Spleen (tissue), 11 donors: ENCODE measurements around the gene SF3A1. TPM values are rescaled to one million over a fixed set of nuclear protein-coding genes. Genes with fewer than 3 reads are reported as not detected.

ENCODE experiments used
- DNase-seq: peaks from one replicate; pipeline ENCODE4 v3.0.0-alpha.2; 2020
- H3K27ac ChIP-seq, 8 donors: fragments of 200-600 bp; sonication (generic) in 7 of 8; 1 replicate in 4 of 8; 2 replicates in 4 of 8; pipeline versions ENCODE4 v1.5.0 to v1.8.0; 2016 to 2021; ENCODE audit warnings: inconsistent platforms in 4 of 8, mild to moderate bottlenecking in 4 of 8, moderate library complexity in 1 of 8
- H3K27me3 ChIP-seq, 7 donors: fragments of 200-600 bp; sonication (generic) in 6 of 7; replicated peaks in 1 of 7; 1 replicate in 4 of 7; 2 replicates in 3 of 7; pipeline versions ENCODE4 v1.5.0 to v1.8.0; 2016 to 2021; ENCODE audit warnings: inconsistent platforms in 3 of 7, mild to moderate bottlenecking in 1 of 7
- H3K36me3 ChIP-seq, 6 donors: fragments of 200-600 bp; sonication (generic) in 5 of 6; 1 replicate in 4 of 6; 2 replicates in 2 of 6; pipeline versions ENCODE4 v1.5.0 to v1.8.0; 2016 to 2021; ENCODE audit warnings: inconsistent platforms in 2 of 6
- H3K4me1 ChIP-seq, 6 donors: fragments of 200-600 bp; sonication (generic) in 5 of 6; 1 replicate in 3 of 6; 2 replicates in 3 of 6; pipeline versions ENCODE4 v1.5.0 to v1.8.0; 2016 to 2021; ENCODE audit warnings: inconsistent platforms in 3 of 6
- H3K4me3 ChIP-seq, 8 donors: fragments of 200-600 bp; sonication (generic) in 7 of 8; 1 replicate in 4 of 8; 2 replicates in 4 of 8; pipeline versions ENCODE4 v1.5.0 to v1.8.0; 2016 to 2021; ENCODE audit warnings: inconsistent platforms in 4 of 8, mild to moderate bottlenecking in 4 of 8, moderate library complexity in 2 of 8
- H3K9me3 ChIP-seq, 8 donors: fragments of 200-600 bp; sonication (generic) in 7 of 8; 1 replicate in 4 of 8; 2 replicates in 4 of 8; pipeline versions ENCODE4 v1.5.0 to v1.8.0; 2016 to 2021; ENCODE audit warnings: inconsistent platforms in 4 of 8
- CTCF ChIP-seq, 11 experiments: fragments of 200-600 bp in 7 of 11; fragments of 450-650 bp in 4 of 11; sonication (generic) in 4 of 11; IDR thresholded peaks in 8 of 11; conservative IDR thresholded peaks in 3 of 11; 1 replicate in 7 of 11; 2 replicates in 4 of 11; pipeline versions ENCODE4 v1.4.0 to v1.8.0; 2016 to 2021; ENCODE audit warnings: antibody characterized with exemption in 11 of 11, inconsistent platforms in 4 of 11, mild to moderate bottlenecking in 1 of 11
- POLR2A ChIP-seq, 3 donors: fragments of 450-650 bp; IDR thresholded peaks; one replicate each; pipeline ENCODE4 v1.5.1; 2017; ENCODE audit warnings: antibody characterized with exemption in 3 of 3, mild to moderate bottlenecking in 1 of 3
- POLR2AphosphoS5 ChIP-seq, 3 donors: sonication (generic); formaldehyde crosslinking; IDR thresholded peaks; one replicate each; pipeline ENCODE4 v1.5.1; 2017; ENCODE audit warnings: antibody characterized with exemption in 3 of 3
- WGBS, 5 donors: extraction: QIAGEN DNeasy Blood & Tissue Kit in 3 of 5; methylation state at CpG; one replicate each; pipeline versions ENCODE4 v1.1.5 to v1.1.7; 2013 to 2018; 5-methylcytosine and 5-hydroxymethylcytosine counted together
- intact Hi-C: fragments of 100-400 bp; cut with DNase I; formaldehyde crosslinking; loops from one replicate; pipeline ENCODE4 v1.15.0; 2023; ENCODE audit warnings: low total_unique reads
- polyA plus RNA-seq, 3 donors: library from polyadenylated mRNA; stranded (reverse); fragments of 200-250 nt; gene quantifications; one replicate each; pipeline ENCODE4 v1.2.1, GENCODE V29; 2013
- total RNA-seq, 7 donors: library from RNA; depleted of rRNA in 3 of 7; stranded (reverse); fragments of >200 nt in 3 of 7; fragmentation: NEBNext Ultra II Directional in 4 of 7; extraction: Animal tissue kit (Norgen Biotek cat#: 25700) in 4 of 7; gene quantifications; one replicate each; pipeline versions ENCODE4 v1.1.0 to v1.2.1, GENCODE V29; 2016 to 2021
- donor health status: healthy with polysubstance abuse.
- donor health status: DM: no; HTN: no; CAD: no; lungs with moderate emphysema.
- donor health status: DM: no; HTN: no; CAD: no.
- donor health status: Bipolar disorder and iron deficiency.
- donor health status: healthy.
- donor health status: DM: no; HTN: no; CAD: no.
- donor health status: DM: yes; HTN: yes; CAD: no.

The SF3A1 gene
- total and polyA plus RNA-seq, 10 donors: 14.9 to 223 (median 175) TPM

- DNase-seq: no peak
- Histone ChIP-seq H3K27me3 (no peaks in the 10 kb centered on the region), H3K4me3 (no peak overlapping the region), H3K36me3 (peaks cover 0 to 28% (median 0%) of the 10 kb centered on the region in 6 donors), H3K9me3 (no peaks in the 10 kb centered on the region), H3K4me1 (peaks cover 4 to 11% (median 10%) of the 10 kb centered on the region in 6 donors), H3K27ac (no peak overlapping the region)
- TF ChIP-seq POLR2A (IDR thresholded peaks at IDR 0.05) (no peak), POLR2AphosphoS5 (IDR thresholded peaks at IDR 0.05) (no peak), CTCF (IDR thresholded peaks at IDR 0.05 in 8 of 11, conservative IDR thresholded peaks at IDR 0.05 in 3 of 11) (no peak)
- WGBS, 5 donors: 81 to 87% (median 84%) methylated on average over 10 of the region's 10 CpGs
- intact Hi-C loops: no loop called here
Observed at GRCh38 chr22:30361916-30362650, 5.4 kb upstream of the SF3A1 start.

GRCh38 chr22:30358541-30358940 lies 1.8 kb upstream of the SF3A1 start:
- Histone ChIP-seq H3K9me3 (no peaks in the 10 kb centered on the region), H3K4me3 (no peak overlapping the region), H3K4me1 (peaks cover 31 to 41% (median 39%) of the 10 kb centered on the region in 6 donors), H3K27me3 (no peaks in the 10 kb centered on the region), H3K27ac (no peak overlapping the region), H3K36me3 (peaks cover 0 to 20% (median 2%) of the 10 kb centered on the region in 6 donors)
- TF ChIP-seq CTCF (IDR thresholded peaks at IDR 0.05 in 8 of 11, conservative IDR thresholded peaks at IDR 0.05 in 3 of 11): no peak
- TF ChIP-seq POLR2A (IDR thresholded peaks at IDR 0.05): no peak
- no peak for TF ChIP-seq POLR2AphosphoS5 (IDR thresholded peaks at IDR 0.05)
- intact Hi-C loops: no loop called here
- DNase-seq: no peak
- 94 to 97% (median 96%) methylated on average over 6 of the region's 6 CpGs for WGBS, 5 donors

- TF ChIP-seq POLR2A (IDR thresholded peaks at IDR 0.05) (no peak), CTCF (IDR thresholded peaks at IDR 0.05 in 8 of 11, conservative IDR thresholded peaks at IDR 0.05 in 3 of 11) (no peak), POLR2AphosphoS5 (IDR thresholded peaks at IDR 0.05) (no peak)
- intact Hi-C loops: no loop called here
Observed at GRCh38 chr22:30357650-30358215, 1.0 kb upstream of the SF3A1 start.

GRCh38 chr22:30357236-30357570 lies 509 bp upstream of the SF3A1 start:
- Histone ChIP-seq H3K27me3 (no peaks in the 10 kb centered on the region), H3K4me1 (peaks cover 32 to 54% (median 49%) of the 10 kb centered on the region in 6 donors), H3K36me3 (peaks cover 0 to 24% (median 11%) of the 10 kb centered on the region in 6 donors), H3K9me3 (no peaks in the 10 kb centered on the region), H3K27ac (peak overlapping the region in 6 of 8 donors; percentile 95 to 99 (median 98)), H3K4me3 (peak overlapping the region; percentile 68 to 92 (median 85))
- TF ChIP-seq CTCF (IDR thresholded peaks at IDR 0.05 in 8 of 11, conservative IDR thresholded peaks at IDR 0.05 in 3 of 11) (no peak), POLR2AphosphoS5 (IDR thresholded peaks at IDR 0.05) (no peak), POLR2A (IDR thresholded peaks at IDR 0.05) (no peak)
- intact Hi-C loops: no loop called here
- DNase-seq: no peak
- 3 to 5% (median 4%) methylated on average over 9 of the region's 9 CpGs for WGBS, 5 donors

More at GRCh38 chr22:30357650-30358215, 1.0 kb upstream of the SF3A1 start:
- Histone ChIP-seq H3K27me3 (no peaks in the 10 kb centered on the region), H3K27ac (no peak overlapping the region), H3K36me3 (peaks cover 0 to 22% (median 6%) of the 10 kb centered on the region in 6 donors), H3K9me3 (no peaks in the 10 kb centered on the region), H3K4me1 (peaks cover 32 to 48% (median 45%) of the 10 kb centered on the region in 6 donors), H3K4me3 (peak overlapping the region in 6 of 8 donors; percentile 68 to 92 (median 88))
- DNase-seq: no peak
- 69 to 75% (median 72%) methylated on average over 22 of the region's 22 CpGs for WGBS, 5 donors
